ENCODE measurements around the gene CCR5AS.
A peak's percentile ranks its signal among the peaks of the same experiment; 100 is the strongest.
"Not testable (repeated sequence)": the region's sequence is repeated elsewhere in the genome, so short reads cannot be mapped to it uniquely, and the experiment has no call there.

The CCR5AS gene

DNA sequence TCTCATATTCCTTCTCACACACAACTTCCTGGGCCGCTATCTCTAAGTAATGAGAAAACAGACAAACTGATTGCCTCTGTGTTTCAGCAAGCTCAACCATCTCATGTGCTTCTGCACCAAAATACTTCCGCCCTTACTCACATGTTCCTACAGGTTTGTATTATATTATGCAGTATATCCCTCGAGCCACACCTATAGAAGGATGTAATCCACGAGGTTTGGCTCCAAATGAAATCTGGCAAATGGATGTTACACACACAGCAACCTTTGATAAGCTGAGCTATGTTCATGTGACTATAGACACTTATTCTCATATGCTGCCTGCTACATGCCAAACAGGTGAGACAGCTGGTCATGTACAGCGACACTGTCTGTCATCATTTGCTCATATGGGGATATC, 22.8 kb upstream of the CCR5AS start:
- DNase-seq (ENCODE audit: low spot score) (no peak), ATAC-seq (no peak)

DNA sequence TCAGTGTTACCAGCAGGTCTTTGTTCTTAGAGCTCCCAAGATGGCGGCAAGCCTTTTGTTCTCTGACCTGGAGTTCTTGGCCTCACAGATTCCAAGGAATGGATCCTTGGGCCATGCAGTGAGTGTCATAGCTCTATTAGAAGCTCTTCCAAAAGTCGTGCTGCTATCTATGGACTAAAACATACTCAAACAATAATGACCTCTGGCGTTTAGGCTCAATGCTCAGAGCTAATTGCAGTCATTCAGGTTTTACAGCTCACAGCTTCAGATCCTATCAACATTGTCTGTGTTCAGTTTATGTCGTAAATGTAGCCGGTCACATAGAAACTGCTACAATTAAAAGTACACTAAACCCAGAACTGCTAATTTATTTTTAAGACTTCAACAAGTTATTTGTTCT, 22.4 kb upstream of the CCR5AS start:
- no peak for ATAC-seq
- DNase-seq (ENCODE audit: low spot score): no peak

DNA sequence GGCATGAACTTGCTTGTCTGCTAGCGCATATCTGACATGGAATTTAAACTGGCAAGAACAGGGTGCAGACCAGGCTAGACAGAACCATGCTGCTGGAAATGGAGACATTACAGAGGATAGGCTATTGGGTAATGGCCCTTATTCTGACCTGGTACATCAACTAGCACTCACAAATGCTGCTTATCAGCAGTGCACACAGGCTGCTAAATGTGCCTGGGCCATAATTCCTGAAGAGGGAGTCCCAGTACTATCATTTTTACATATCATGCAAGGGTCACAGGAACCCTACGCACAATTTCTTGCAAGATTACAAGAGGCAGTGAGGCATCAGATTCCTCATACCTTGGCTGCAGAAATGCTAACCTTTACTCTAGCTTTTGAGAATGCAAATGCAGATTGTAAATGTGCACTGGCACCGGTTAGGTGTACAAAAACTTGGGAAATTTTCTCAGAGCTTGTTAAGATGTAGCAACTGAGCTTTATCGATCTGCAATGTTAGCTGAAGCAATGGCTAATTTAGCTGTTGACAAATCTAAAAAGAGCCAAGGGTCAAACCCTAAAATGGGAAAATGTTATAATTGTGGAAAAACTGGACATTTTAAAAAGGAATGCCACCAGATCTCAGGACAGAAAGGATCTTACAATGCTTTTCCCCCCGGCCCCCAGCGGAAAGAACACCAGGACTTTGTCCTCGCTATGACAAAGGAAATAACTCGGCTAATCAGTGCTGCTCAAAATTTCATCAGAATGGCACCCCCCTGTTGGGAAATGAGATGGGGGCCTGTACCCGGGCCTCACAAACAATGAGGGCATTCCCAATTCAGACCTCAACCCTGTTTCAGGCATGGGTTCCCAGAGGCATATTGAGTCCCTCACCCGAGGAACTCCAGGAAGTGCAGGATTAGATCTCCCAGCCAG, 21.3 kb upstream of the CCR5AS start:
- no peak for DNase-seq (ENCODE audit: low spot score)
- peak; percentile 91 for ATAC-seq

GRCh38 chr3:46427404-46427803, 20.5 kb upstream of the CCR5AS start:
- DNase-seq (ENCODE audit: low spot score); ATAC-seq: not testable (repeated sequence)

GRCh38 chr3:46426476-46426875, 19.6 kb upstream of the CCR5AS start:
- DNase-seq (ENCODE audit: low spot score); ATAC-seq: not testable (repeated sequence)

GRCh38 chr3:46423588-46423987, 16.7 kb upstream of the CCR5AS start:
- DNase-seq (ENCODE audit: low spot score) (no peak), ATAC-seq (no peak)

- no peak for ATAC-seq
- no peak for DNase-seq (ENCODE audit: low spot score)
These were observed 15.8 kb upstream of the CCR5AS start for GRCh38 chr3:46422617-46423016.

GRCh38 chr3:46420931-46421330, 14.1 kb upstream of the CCR5AS start:
- DNase-seq (ENCODE audit: low spot score): no peak
- no peak for ATAC-seq

DNA sequence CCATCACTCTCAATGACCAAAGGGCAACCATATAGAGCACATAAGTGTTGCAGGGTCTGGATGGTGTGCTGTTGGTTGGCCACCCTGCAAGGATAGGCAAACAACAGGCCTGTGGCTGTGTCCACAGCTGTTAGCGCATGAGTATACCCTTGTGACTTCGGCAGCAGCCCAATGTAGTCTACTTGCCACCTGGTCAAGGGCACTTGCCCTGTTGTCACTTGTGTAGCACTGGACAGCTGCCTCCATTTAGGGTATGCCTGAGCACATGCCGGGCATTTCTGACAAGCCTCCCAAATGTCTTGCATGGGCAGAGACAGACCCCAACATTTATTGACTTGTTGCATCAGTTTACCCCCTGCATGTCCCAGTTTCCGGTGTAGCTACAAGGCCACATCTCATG, 12.9 kb upstream of the CCR5AS start:
- DNase-seq (ENCODE audit: low spot score): no peak
- no peak for ATAC-seq

- DNase-seq (ENCODE audit: low spot score): no peak
These were observed 11.2 kb upstream of the CCR5AS start for GRCh38 chr3:46417841-46418611.

DNA sequence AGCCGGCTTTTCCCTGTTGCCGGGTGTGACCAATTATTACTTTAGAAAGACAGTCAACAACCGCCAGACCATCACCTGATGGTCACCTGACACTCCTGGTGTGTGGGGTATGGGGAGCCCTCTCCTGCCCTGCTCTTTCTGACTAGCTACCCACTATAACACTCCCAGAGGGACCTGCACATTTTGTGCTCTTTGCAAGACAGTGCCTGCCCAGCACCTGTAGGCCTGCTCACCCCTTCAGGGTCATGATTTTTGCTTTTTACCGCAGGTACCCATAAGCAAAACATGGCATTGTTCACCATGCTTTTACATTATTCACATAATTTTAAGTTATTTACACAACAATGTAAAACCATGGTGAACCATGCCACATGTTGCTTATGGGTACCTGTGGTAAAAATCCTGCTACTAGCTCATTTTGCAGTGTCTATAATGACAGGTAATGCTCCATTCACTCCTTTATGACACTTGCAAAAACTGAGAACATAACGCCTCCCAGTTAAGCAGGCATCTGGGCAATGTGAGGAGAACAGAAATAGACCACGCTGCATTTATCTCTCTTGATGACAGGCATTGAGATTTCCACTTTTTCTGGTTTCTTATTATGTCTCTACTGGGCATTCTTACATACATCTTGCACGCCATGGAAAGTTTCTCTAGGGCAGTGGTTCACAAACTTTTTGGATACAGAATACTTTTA, 10.1 kb upstream of the CCR5AS start:
- DNase-seq (ENCODE audit: low spot score) (no peak), ATAC-seq (no peak)

More at GRCh38 chr3:46417841-46418611, 11.2 kb upstream of the CCR5AS start:
- ATAC-seq: no peak

GRCh38 chr3:46416125-46416810, 9.4 kb upstream of the CCR5AS start:
- ATAC-seq: no peak

DNA sequence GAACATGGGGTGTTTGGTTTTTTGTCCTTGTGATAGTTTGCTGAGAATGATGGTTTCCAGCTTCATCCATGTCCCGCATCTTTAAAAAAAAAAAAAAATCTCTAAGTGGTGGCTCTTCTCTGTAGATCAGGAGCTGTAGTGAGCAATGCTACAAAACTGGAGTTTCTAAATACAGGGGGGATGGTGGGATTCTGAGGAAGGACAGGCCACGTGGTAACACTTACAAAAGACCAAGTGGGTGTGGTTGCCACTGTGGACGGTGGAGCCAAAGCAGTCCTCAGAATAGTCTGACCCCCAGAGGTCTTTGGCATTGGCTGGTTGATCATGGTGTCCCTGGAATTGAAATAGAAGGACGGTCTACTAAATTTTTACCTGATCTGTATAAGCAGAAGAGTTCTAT, 7.9 kb upstream of the CCR5AS start:
- no peak for ATAC-seq
- DNase-seq (ENCODE audit: low spot score): no peak

More at GRCh38 chr3:46416125-46416810, 9.4 kb upstream of the CCR5AS start:
- DNase-seq (ENCODE audit: low spot score): no peak

DNA sequence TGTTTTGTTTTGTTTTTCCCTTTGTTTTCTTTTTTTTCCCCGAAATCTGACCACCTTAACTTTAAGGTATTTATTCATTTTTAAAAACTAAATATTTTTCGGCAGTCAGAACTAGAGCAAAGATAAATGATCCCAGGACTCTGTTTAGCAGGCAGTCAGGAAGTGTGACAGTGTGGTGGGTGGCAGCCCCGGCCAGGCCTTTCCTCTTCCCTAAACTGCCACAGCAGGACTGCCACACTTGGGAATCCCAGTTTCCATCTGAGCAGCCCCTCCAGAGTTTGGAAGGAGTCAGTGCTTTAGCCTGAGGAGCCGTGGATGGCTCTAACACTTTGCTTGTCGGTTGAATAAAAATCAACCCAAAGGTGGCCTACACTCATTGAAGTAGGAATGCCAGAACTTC, 7.1 kb upstream of the CCR5AS start:
- DNase-seq (ENCODE audit: low spot score): no peak
- no peak for ATAC-seq

GRCh38 chr3:46412786-46413298, 6.0 kb upstream of the CCR5AS start:
- no peak for ATAC-seq

DNA sequence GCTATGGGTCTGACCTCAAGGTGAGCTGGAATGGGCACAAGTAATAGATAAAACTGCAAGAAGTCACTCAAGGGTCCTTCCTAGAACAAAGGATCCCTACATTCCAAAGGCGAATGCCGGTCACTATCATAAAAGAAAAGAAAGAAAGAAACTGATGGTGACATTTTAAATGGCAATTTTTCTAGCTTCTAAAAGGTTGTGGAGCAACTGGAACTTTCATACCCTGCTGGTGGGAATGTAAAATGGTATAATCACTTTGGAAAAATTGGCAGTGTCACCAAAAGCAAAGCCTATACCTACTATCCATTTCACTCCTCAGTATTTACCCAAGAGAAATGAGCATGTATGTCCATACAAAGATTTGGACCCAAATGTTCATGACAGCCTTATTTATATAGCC, 4.4 kb upstream of the CCR5AS start:
- ATAC-seq: no peak
- no peak for DNase-seq (ENCODE audit: low spot score)

More at GRCh38 chr3:46412786-46413298, 6.0 kb upstream of the CCR5AS start:
- no peak for DNase-seq (ENCODE audit: low spot score)

DNA sequence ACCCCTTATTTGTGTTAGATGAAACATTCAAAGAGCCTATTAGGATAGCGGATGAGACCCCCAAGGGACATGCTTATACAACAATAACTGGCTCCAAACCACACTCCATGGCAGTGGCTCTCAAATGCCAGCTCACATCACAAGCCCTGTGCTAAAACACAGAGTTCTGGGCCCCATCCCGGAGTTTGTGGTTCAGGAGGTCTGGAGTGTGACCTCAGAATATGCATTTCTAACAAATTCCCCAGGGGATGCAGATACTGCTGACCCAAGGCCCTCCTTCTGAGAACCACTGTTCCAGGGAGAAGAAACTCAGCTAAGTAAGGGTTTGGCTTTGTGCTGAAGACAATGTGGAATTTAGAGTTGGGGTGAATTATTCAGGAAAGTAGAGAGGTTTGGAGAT, 3.8 kb upstream of the CCR5AS start:
- DNase-seq (ENCODE audit: low spot score): no peak

DNA sequence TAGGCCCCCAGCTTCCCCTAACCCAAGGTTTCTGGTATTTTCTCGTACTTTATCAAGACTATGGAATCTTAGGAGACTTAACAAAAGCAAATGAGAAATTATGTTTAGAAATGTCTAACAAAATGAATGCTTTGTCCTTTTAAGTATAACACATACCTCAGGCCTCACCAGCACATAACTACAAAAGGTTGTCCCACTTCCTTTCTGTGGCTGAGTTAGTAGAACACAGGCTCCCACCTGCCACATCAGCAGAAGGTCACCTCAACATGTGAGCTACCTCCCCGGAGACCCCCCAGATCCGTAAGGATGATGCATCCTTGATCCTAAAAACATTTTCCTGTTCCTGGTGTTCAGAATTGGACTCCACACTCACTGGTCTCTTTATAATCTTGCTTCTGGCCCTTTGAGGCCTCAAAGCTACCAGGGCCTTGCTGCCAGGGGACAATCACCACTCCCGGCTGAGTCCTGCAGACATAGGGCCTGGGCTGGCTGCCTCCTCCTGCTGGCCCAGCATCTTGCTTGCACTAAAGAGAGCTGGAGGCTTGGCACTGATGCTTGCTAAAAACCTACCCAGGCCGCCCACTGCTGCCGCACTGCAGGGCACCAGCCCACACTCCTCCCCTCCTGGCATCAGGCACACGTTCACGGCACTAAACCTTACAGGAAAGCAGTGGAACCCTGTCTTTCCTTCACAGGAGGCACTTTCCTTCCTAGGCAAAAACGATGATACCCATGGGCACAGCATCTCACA, 3.0 kb upstream of the CCR5AS start:
- no peak for ATAC-seq
- no peak for DNase-seq (ENCODE audit: low spot score)

More for the DNA sequence above, 3.8 kb upstream of the CCR5AS start:
- ATAC-seq: no peak

GRCh38 chr3:46408853-46409252, 2.0 kb upstream of the CCR5AS start:
- ATAC-seq: no peak

DNA sequence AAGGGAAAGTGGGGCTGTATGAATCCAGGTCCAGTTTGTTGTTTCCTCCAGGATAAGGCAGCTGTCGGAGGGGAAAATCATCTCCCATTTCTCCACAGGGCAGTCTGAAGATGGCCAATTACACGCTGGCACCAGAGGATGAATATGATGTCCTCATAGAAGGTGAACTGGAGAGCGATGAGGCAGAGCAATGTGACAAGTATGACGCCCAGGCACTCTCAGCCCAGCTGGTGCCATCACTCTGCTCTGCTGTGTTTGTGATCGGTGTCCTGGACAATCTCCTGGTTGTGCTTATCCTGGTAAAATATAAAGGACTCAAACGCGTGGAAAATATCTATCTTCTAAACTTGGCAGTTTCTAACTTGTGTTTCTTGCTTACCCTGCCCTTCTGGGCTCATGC, 1.1 kb upstream of the CCR5AS start:
- no peak for ATAC-seq
- no peak for DNase-seq (ENCODE audit: low spot score)

More at GRCh38 chr3:46408853-46409252, 2.0 kb upstream of the CCR5AS start:
- no peak for DNase-seq (ENCODE audit: low spot score)
